ENCODE data around the gene ITGB5.

The ITGB5 gene

DNA sequence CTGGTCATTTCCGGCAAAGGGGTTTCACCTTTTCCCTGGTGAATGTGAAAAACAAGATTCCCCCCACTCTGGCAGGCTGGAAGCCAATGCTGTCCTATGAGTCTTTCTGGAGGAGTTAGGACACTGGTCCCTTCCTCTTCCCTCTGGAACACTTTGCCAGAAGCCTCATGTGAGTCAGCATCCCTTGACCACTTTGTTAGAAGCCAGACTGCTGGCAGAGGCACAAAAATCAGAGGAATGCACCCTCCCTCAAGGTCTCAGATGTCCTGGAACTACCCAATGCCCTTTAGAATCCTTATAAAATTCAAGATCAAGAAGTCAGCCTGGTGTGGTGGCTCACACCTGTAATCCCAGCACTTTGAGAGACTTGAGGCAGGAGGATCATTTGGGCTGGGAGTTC lies 26.6 kb downstream of the ITGB5 start:
- DNase-seq, result no peak

GRCh38 chr3:124859025-124859424 lies 28.1 kb downstream of the ITGB5 start:
- DNase-seq, result no peak

DNA sequence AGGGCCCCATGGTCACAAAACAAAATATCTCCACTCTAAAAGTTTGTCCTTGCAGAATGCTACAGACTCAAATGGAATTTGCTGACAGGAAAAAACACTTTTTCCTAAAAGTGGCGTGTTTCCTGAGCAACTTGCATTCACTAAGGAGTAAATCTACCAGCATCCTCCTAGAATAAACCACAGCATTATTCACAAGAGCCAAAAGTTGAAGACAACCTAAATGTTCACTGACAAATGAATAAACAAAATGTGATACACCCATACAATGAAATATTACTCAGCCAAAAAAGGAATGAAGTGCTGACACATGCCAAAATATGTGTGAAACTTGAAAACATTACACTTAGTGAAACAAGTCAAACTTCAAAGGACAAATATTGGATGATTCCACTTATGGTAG lies 28.9 kb downstream of the ITGB5 start:
- no peak for DNase-seq

GRCh38 chr3:124856677-124857076 lies 30.5 kb downstream of the ITGB5 start:
- DNase-seq, result no peak

- DNase-seq, result no peak
Observed at GRCh38 chr3:124854009-124854408, 33.2 kb downstream of the ITGB5 start.

- no peak for DNase-seq
Observed at GRCh38 chr3:124853446-124853845, 33.7 kb downstream of the ITGB5 start.

- DNase-seq, result no peak
Observed at GRCh38 chr3:124851905-124852304, 35.3 kb downstream of the ITGB5 start.

- DNase-seq, result no peak
Observed at GRCh38 chr3:124851136-124851535, 36.0 kb downstream of the ITGB5 start.

DNA sequence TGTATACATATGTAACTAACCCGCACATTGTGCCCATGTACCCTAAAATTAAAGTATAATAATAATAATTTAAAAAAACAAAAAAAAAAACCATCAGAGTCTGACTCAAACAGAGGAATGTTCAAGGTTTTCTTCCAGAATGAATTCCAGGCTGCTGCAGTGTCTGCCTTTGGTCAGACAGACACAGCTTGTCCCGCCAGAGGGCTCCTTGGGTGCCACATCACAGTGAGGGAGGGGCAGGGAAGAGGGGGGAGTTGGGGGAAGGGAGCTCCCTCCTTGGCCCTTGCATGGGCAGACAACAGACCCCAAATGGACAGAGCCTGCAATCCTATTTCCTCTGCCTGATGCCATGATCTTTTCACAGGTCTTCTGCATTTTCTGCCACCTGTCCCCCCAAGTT lies 36.5 kb downstream of the ITGB5 start:
- no peak for DNase-seq

GRCh38 chr3:124850212-124850611 lies 37.0 kb downstream of the ITGB5 start:
- no peak for DNase-seq

- no peak for DNase-seq
Observed at GRCh38 chr3:124848300-124848699, 38.9 kb downstream of the ITGB5 start.

DNA sequence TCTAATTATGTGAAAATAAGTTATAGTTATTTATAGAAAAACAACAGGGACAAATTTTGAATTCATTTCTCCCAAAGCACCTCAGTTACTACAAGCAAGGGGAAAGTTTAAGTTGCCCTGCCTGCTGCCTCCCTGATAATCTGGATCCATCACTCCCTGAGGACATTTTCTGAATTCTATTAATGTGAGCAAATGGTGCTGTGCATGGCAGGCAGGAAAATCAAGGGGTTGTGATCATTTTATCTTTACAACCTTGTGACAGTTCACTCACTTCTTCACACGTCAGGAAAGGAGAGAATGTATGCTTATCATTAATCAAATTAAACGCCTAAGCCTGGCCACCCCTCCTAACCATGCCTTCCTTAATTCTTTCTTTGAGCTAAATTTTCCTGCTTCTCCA lies 39.3 kb downstream of the ITGB5 start:
- no peak for DNase-seq

DNA sequence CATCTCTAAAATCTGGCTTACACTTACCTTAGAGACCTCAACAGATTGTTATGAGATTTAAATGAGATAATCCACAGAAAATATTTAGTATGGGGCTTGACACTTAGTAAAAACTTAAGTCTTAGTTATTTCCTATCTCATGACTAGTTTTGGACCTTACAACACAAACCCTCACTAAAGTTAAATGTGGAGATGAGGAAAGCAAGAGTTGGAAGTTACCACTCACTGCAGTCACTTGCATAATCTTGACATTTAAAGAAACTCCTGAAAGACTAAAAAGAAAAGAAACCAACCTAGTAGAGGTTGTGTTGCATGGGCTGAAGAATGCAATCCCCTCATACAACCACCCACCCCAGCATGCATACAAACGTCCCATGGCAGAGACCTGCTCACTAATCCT lies 40.1 kb downstream of the ITGB5 start:
- no peak for DNase-seq

DNA sequence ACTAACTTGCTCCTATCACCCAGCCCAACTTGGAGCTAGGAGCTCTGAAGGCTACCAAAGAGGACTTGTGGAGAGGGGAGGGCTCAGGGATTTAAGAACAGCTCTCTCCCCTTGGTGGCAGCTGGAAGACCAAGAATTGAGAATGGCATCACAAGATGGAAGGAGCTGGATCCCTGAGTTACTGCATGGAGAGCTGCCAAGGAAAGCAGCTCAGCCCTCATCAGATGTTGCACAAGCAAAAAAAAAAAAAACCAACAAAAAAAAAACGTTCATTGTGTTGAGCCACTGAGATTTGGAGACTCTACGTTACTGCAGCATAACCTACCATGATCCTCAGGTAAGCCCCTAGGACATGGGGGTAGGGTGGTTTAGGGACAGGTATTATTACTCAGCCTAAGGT lies 41.0 kb downstream of the ITGB5 start:
- no peak for DNase-seq

DNA sequence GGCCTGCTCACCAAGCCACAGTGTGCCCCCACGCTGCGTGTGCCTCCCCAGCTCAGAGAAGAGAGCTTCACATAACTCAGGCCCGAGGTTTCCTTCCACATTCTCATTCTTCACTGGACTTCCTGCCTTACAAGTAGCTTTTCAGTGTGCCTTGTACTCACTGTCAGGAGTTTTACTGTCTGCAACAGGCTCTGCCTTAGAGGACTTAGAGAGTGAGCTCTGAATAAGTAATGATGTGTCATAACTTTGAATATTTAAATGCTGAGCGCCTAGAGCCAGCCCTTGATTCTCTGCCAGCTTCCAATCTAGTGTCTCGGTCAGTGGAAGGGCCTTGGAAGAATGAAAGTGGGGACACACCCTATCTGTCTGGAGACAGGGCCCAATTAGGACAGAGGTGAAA lies 41.8 kb downstream of the ITGB5 start:
- no peak for DNase-seq

DNA sequence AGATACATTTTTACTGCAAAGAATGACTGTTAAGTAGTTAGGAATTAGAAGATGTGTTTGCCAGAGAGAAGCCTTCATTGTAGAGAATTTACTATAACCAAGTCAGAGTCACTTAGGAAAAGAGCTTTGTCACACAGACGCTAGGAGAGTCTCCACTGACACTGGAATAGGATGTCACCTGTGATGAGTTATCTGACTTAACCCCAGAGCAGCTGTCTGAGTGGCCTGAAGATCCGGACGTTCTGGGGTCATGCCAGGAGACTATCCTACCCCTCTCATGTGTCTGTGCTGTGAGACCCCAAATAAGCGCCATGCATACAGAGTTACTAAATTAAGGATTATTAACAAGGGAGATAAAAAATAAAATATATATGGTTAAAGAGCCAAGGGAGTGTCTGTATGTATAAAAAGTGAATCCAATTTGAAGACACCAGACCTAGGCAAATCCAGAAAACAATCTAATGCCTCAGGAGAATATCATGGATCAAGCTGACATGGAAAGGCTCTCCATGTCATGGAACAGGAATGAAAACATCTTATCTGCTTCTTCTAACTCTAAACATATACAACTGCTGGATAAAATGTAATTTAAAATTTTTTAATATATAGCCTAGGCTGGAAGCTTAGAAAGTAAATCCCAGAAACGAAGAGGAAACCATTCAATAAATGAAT lies 43.5 kb downstream of the ITGB5 start:
- DNase-seq, result no peak

GRCh38 chr3:124843047-124843446 lies 44.1 kb downstream of the ITGB5 start:
- DNase-seq, result no peak

DNA sequence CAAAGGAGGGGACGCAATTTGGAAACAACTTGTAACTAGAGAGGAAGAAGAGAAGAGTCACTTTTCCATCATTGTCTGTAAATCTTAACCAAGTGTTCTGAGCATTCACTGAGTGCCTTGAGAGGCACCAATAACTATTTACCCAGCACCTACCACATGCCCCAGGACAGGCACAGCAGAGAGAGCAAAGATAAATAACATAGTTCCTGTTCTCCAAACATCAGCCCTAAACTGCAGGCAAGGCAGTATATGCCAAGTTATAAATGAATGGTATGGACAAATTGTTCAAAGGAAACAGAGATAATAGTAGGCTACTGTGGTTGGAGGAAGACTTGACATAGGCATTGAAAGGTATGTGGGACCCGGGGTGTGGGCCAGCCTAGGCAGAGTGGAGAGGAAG lies 45.6 kb downstream of the ITGB5 start:
- no peak for DNase-seq

GRCh38 chr3:124840331-124840730 lies 46.8 kb downstream of the ITGB5 start:
- no peak for DNase-seq

DNA sequence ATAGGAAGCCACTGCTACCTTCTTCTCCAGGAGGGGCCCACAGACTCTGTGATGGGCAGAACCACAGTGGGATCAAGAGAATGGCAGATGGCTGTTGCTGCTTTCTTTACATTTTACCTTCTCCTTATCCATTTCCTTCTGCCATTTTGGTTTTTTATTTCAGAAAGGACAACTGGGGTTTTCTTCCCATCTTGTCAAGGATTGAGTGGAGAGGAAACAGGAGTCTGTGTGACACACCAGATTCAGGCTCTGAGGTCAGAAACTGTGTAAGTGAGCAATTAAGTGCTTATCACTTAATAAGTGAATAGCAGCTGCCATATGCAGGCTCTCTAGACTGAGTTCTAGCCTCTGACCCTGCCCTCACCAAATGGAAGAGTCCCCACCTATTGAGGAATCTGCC lies 47.3 kb downstream of the ITGB5 start:
- no peak for DNase-seq

DNA sequence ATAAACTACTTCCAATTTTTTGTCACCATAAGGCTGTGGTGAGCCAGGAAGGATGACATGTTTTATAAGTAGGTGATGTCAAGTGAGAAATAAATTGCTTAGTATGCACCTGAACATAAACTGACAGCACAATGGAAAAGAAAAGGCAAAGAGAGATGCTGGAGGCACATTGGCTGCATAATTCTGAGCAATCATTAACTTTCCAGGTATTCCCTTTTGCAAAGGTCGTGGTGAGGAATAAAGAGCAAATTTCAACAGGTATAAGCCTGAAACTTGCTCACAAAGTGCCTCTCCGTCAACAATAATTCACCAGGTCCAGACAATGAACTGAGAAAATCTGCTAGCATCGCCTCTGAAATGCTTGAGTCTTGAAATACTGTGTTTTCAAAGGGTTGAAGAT lies 48.2 kb downstream of the ITGB5 start:
- DNase-seq, result no peak

DNA sequence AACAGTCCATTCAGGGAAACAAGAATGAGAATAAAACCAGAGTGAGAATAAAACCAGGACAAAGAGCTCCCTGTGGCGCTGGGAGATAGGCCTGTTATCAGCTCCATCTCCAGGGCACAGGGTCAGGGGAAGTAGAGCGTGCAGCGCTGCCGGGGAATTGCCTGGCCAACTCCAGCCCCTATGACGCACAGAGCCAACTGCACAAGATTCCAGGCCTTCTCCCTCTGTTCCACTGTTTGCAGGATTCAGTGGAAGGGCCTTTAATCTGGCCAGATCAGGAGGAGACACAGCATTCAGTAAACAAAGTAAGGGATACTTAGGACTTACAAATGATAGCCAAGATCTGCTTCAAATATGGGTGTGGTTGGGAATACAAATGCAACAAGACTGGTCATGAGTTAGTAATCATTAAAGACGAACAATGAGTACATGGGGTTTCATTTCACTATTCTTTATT lies 49.4 kb downstream of the ITGB5 start:
- no peak for DNase-seq

- DNase-seq, result peak in 1 of 2 donors; percentile 9
Observed at GRCh38 chr3:124837065-124837464, 50.1 kb downstream of the ITGB5 start.

DNA sequence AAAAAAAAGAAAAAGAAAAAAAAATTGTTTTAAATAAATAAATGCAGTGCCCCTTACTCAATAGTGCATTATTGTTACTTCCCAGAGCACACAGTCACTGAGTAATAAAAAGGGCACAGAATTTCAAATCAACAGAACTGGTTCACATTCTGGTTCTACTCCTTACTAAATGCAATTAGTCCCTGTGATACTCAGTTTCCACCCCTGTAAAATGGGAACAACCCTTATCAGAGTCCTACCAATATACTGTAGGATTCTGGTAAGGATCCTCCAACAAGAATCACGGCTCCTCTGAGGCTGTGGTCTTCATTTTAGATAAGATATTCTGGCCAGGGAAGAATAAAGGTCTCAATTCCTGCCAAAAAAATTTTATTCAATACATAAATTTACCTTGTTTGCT lies 50.7 kb downstream of the ITGB5 start:
- no peak for DNase-seq
